ENCODE data around the gene KRT81. TPM values are rescaled to one million over a fixed set of nuclear protein-coding genes. Genes with fewer than 3 reads are reported as not detected.

KRT81 gene
- polyA plus RNA-seq, 3 donors, result not detected

DNA sequence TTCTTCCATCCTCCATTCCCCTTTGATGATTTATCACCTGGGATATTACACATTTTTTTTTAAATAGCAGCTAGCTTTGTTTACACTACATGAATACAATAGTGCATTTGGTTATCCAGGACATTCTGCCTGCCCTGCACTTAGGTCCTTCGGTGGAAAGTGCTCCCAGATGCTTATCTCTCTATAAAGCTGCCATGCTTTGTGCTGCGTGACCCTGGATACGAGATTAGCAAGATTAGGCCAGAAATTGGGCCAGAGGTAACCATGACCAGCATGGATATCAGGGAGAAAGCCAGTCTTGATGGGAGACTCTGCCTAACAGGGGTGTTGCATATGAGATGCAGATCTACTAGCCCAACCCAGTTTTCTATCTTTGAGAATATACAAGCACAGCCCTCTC is 42.0 kb upstream of the KRT81 start:
- H3K27ac ChIP-seq (ENCODE audit: low read depth in 1 of 2, low read length in 2 of 2), result no peak overlapping the region
- no peak for DNase-seq
- Mint-ChIP-seq H3K4me3 (no peak overlapping the region), H3K9me3 (peaks cover 0 to 6% (median 4%) of the 10 kb centered on the region in 7 donors), H3K4me1 (no peaks in the 10 kb centered on the region), H3K27me3 (ENCODE audit: low read depth in 3 of 3) (peaks cover 4 to 11% (median 10%) of the 10 kb centered on the region in 3 donors), H3K36me3 (no peaks in the 10 kb centered on the region), H3K27ac (no peak overlapping the region)
- no peak overlapping the region for H2AFZ ChIP-seq (ENCODE audit: insufficient read depth, low read depth, low read length, poor library complexity, severe bottlenecking)
- H3K36me3 ChIP-seq (replicated peaks in 1 of 2; ENCODE audit: control insufficient read depth in 1 of 2, insufficient read depth in 2 of 2, low read length in 2 of 2), result no peaks in the 10 kb centered on the region
- no peak overlapping the region for H3K9ac ChIP-seq (ENCODE audit: insufficient read depth, low read length, poor library complexity, severe bottlenecking)
- intact Hi-C loops (cut with micrococcal nuclease), result no loop called here
- H3K9me3 ChIP-seq (replicated peaks in 1 of 2; ENCODE audit: control insufficient read depth in 1 of 2, insufficient read depth in 1 of 2, low read length in 2 of 2), result no peaks in the 10 kb centered on the region
- no peak overlapping the region for H3K4me3 ChIP-seq (replicated peaks in 1 of 3; ENCODE audit: low read depth in 2 of 3, low read length in 3 of 3)
- 70% methylated on average over 3 of the region's 3 CpGs for WGBS (ENCODE audit: insufficient coverage)
- no peaks in the 10 kb centered on the region for H4K20me1 ChIP-seq (ENCODE audit: insufficient read depth, low read length)
- H3K79me2 ChIP-seq (ENCODE audit: insufficient read depth, low read length), result no peaks in the 10 kb centered on the region
- no peak overlapping the region for H3K4me2 ChIP-seq (replicated peaks; ENCODE audit: extremely low read depth, low read length, poor library complexity, severe bottlenecking)
- TF ChIP-seq, protein P1, sequence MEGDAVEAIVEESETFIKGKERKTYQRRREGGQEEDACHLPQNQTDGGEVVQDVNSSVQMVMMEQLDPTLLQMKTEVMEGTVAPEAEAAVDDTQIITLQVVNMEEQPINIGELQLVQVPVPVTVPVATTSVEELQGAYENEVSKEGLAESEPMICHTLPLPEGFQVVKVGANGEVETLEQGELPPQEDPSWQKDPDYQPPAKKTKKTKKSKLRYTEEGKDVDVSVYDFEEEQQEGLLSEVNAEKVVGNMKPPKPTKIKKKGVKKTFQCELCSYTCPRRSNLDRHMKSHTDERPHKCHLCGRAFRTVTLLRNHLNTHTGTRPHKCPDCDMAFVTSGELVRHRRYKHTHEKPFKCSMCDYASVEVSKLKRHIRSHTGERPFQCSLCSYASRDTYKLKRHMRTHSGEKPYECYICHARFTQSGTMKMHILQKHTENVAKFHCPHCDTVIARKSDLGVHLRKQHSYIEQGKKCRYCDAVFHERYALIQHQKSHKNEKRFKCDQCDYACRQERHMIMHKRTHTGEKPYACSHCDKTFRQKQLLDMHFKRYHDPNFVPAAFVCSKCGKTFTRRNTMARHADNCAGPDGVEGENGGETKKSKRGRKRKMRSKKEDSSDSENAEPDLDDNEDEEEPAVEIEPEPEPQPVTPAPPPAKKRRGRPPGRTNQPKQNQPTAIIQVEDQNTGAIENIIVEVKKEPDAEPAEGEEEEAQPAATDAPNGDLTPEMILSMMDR (IDR thresholded peaks at IDR 0.05), result no peak
- H3K4me1 ChIP-seq (ENCODE audit: control insufficient read depth in 1 of 2, insufficient read depth in 2 of 2, low read length in 2 of 2), result no peaks in the 10 kb centered on the region
- peaks cover 0 to 2% of the 10 kb centered on the region in 2 donors for H3K27me3 ChIP-seq (ENCODE audit: control insufficient read depth in 2 of 2, insufficient read depth in 2 of 2, low read length in 2 of 2)

GRCh38 chr12:52332381-52332780 is 41.0 kb upstream of the KRT81 start:
- no peak overlapping the region for H3K4me3 Mint-ChIP-seq
- Histone ChIP-seq H3K4me3 (replicated peaks in 1 of 3; ENCODE audit: low read depth in 2 of 3, low read length in 3 of 3) (no peak overlapping the region), H3K9me3 (replicated peaks in 1 of 2; ENCODE audit: control insufficient read depth in 1 of 2, insufficient read depth in 1 of 2, low read length in 2 of 2) (no peaks in the 10 kb centered on the region), H3K9ac (ENCODE audit: insufficient read depth, low read length, poor library complexity, severe bottlenecking) (no peak overlapping the region), H3K79me2 (ENCODE audit: insufficient read depth, low read length) (no peaks in the 10 kb centered on the region), H3K36me3 (replicated peaks in 1 of 2; ENCODE audit: control insufficient read depth in 1 of 2, insufficient read depth in 2 of 2, low read length in 2 of 2) (no peaks in the 10 kb centered on the region), H3K4me2 (replicated peaks; ENCODE audit: extremely low read depth, low read length, poor library complexity, severe bottlenecking) (no peak overlapping the region), H3K27ac (ENCODE audit: low read depth in 1 of 2, low read length in 2 of 2) (no peak overlapping the region), H3K27me3 (ENCODE audit: control insufficient read depth in 2 of 2, insufficient read depth in 2 of 2, low read length in 2 of 2) (peaks cover 0 to 2% of the 10 kb centered on the region in 2 donors), H3K4me1 (ENCODE audit: control insufficient read depth in 1 of 2, insufficient read depth in 2 of 2, low read length in 2 of 2) (no peaks in the 10 kb centered on the region), H2AFZ (ENCODE audit: insufficient read depth, low read depth, low read length, poor library complexity, severe bottlenecking) (no peak overlapping the region), H4K20me1 (ENCODE audit: insufficient read depth, low read length) (no peaks in the 10 kb centered on the region)
- peaks cover 4 to 9% (median 5%) of the 10 kb centered on the region in 3 donors for H3K27me3 Mint-ChIP-seq (ENCODE audit: low read depth in 3 of 3)
- H3K4me1 Mint-ChIP-seq, result peaks cover under 1% of the 10 kb centered on the region
- TF ChIP-seq, protein P1 (IDR thresholded peaks at IDR 0.05), result no peak
- no CpG with 5 or more reads among the region's 1 CpG for WGBS (ENCODE audit: insufficient coverage)
- no peaks in the 10 kb centered on the region for H3K36me3 Mint-ChIP-seq
- H3K27ac Mint-ChIP-seq, result no peak overlapping the region
- intact Hi-C loops (cut with micrococcal nuclease), result no loop called here
- peaks cover 0 to 6% (median 4%) of the 10 kb centered on the region in 7 donors for H3K9me3 Mint-ChIP-seq
- DNase-seq, result no peak

All from CD14-positive monocyte (primary cell).